GM21515 (cell line): Measurements from ENCODE around the gene ZBTB37.
"Not testable (repeated sequence)": the region's sequence is repeated elsewhere in the genome, so short reads cannot be mapped to it uniquely, and the experiment has no call there.

ENCODE experiments used
- ATAC-seq: cut with Tn5 transposase; IDR thresholded peaks from one replicate; pipeline ENCODE4 v1.9.1; 2021; ENCODE audit not compliant: unreplicated experiment

ZBTB37 gene

GRCh38 chr1:173868266-173869020, at the start of gene ZBTB37:
Gene ZBTB37, plus strand, starts transcription at chr1:173868380. Its CDS starts 1,846 bp downstream, at chr1:173870226.
- ATAC-seq, result peak; percentile 53

DNA sequence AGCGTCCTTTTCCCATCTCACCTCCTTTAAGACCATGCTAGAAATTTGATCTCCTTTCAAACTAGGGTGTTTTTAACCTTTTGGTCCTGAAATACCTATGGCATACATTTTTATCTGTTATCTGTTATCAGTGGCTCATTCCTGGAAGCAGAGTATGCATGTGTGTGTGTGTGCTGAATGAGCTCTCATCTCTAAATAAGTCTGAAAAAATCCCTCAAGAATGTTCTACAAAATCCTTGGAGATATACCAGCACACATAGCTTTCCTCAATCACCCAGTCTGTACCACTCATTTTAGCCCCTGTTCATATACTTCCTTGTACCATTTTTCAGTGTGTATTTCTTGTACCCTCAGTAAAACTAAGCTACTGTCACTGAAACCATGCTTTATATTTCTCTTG, 49.7 kb upstream of the ZBTB37 start:
- no peak for ATAC-seq

DNA sequence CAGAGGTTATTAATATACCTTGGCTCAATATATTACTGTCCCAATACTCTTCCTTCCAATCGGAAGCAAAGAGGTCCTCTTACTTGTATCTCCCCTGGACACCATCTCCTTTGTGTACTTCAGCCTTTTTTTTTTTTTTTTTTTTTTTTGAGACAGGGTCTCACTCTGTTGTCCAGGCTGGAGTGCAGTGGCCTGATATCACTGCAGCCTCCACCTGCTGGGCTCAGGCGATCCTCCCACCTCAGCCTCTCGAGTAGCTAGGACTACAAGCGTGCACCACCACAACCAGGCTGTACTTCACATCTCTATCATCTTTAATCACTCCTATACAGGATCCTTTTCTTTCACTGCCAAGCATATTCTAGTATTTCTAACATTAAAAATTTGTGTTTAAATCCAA, 46.5 kb upstream of the ZBTB37 start:
- ATAC-seq, result no peak

- ATAC-seq, result peak; percentile 33
Observed at GRCh38 chr1:173823781-173824314, 44.3 kb upstream of the ZBTB37 start.

DNA sequence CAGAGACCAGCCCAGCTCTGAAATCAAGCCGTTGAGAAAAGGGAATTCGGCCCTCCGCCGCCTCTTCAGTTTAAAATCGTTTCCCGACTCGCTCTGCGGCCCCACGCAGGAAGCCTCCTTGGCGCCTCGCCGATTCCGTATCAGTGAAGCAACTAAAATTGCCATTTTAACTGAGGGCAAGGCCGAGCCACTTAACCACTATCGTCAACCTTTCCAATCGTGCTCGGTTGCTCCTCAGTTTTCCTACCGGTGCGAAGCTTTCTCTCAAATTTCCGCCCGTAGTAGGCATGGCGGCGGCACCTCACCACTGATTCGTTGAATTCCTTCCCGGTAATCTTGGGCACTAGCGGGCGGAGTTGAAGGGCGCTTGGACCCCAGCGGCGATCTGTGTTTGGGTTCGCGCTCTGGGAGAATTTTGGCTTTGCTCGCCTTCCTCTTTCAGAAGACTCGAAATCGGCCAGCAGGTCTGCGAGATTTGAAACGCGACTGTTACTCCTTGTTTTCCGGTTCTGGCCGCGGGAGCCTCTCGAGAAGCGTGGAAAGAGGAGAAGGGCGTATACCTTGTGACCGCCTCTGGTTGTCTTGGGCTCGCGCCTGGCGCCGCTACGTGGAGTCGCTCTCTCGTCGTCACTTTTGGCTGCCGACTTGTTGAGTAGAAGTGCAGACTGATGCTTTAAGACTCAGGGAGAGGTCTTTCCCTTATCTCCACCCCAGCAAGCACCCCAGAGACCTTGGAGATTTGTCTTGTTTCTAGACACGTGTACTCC, 43.7 kb upstream of the ZBTB37 start, which contains the start of the genes CENPL and DARS2:
TSS of gene CENPL (minus strand) at position 569 of the 767 bp plus-strand sequence. CDS start 13,584 bp downstream, outside the sequence.
TSS of gene DARS2 (plus strand) at position 359 of the 767 bp plus-strand sequence. CDS start 557 bp downstream, outside the sequence.
- peak; percentile 82 for ATAC-seq

DNA sequence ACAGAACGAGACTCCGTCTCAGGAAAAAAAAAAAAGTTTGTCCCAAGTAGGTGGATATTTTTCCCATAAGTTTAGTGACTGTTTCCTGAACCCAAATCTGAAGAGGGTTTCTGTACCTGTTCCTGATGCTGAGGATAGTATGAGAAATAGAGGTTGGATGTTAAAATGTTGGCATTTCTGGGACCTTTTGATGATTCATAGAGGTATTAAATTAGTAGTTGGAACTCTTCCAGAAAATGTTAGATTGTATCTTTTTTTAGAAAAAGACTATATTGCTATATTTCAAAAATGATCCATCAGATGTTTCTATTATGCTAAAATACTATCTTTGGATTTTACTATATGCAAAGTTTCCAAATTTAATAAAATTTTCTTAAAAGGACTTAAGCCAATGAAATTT, 40.6 kb upstream of the ZBTB37 start:
- ATAC-seq, result no peak

DNA sequence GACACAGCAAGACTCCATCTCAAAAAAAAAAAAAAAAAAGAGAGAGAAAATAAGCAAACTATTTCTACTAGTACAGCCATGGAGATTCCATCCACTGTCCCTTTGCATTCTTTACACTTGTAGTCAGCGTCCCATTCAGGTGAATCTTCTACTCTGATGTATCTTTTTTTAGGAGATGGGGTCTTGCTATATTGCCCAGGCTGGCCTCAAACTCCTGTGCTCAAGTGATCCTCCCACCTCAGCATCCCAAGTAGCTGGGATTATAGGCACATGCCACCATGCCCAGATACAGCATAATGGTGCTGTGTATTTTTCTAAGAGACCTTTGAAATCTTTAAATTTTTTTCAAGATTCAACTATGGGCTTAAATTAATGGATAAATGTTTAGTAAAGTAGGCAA, 35.4 kb upstream of the ZBTB37 start:
- ATAC-seq, result no peak

GRCh38 chr1:173852105-173852504, 16.1 kb upstream of the ZBTB37 start:
- ATAC-seq, result no peak

GRCh38 chr1:173853074-173853473, 15.1 kb upstream of the ZBTB37 start:
- no peak for ATAC-seq

DNA sequence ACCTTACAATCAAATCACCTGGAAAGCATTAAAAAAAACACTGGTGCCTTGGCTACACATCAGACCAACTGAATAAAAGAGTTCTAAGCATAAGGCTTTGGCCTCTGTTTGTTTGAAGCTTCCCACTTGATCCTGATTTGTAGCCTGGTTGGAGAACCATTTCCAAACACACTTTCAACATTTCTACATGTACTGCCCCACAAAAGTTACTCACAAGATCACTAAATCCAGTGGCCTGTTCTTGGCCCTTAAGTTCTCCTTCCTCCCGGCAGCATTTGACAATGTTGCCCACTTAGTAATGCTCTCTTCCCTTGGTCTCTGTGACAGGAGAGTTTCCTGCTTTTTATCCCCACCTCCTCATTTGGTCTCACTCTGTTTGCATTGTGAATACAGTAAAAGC, 12.2 kb upstream of the ZBTB37 start:
- no peak for ATAC-seq

DNA sequence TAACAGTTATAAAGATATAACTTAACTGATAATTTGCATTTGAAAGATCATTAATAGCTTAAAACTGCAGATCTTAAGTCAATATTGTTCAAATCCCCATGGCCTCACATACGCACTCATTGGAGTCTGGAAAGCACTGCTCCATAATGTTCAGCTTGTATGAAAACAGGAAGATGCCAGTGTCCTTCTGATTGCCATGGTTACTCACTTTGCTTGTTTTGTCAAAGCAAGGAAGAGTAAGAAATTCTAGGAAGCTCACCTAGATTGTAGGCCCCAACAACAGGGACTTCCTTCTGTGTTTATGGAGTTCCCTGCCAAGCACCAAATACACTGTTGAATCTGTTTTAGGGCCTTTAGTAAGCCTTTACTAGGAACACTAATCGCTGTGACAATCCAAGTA, 11.3 kb upstream of the ZBTB37 start:
- ATAC-seq, result no peak

- ATAC-seq, result no peak
Observed at GRCh38 chr1:173857363-173857917, 10.7 kb upstream of the ZBTB37 start.

DNA sequence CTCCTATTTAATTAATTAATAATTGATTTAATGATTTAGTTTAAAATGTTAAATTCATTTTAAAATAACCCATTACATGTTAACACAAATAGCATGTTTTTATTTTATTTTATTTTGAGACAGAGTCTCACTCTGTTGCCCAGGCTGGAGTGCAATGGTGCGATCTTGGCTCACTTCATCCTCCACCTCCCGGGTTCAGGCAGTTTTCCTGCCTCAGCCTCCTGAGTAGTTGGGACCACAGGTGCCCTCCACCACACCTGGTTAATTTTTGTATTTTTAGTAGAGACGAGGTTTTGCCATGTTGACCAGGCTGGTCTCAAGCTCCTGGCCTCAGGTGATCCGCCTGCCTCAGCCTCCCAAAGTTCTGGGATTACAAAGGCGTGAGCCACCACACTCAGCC, 8.6 kb upstream of the ZBTB37 start:
- ATAC-seq, result not testable (repeated sequence)

- no peak for ATAC-seq
Observed at GRCh38 chr1:173860065-173860464, 8.1 kb upstream of the ZBTB37 start.

GRCh38 chr1:173861731-173862145, 6.4 kb upstream of the ZBTB37 start:
- no peak for ATAC-seq

- not testable (repeated sequence) for ATAC-seq
Observed at GRCh38 chr1:173862146-173862768, 5.9 kb upstream of the ZBTB37 start.

- no peak for ATAC-seq
Observed at GRCh38 chr1:173862769-173863223, 5.4 kb upstream of the ZBTB37 start.

- ATAC-seq, result no peak
Observed at GRCh38 chr1:173863224-173864161, 4.7 kb upstream of the ZBTB37 start.

DNA sequence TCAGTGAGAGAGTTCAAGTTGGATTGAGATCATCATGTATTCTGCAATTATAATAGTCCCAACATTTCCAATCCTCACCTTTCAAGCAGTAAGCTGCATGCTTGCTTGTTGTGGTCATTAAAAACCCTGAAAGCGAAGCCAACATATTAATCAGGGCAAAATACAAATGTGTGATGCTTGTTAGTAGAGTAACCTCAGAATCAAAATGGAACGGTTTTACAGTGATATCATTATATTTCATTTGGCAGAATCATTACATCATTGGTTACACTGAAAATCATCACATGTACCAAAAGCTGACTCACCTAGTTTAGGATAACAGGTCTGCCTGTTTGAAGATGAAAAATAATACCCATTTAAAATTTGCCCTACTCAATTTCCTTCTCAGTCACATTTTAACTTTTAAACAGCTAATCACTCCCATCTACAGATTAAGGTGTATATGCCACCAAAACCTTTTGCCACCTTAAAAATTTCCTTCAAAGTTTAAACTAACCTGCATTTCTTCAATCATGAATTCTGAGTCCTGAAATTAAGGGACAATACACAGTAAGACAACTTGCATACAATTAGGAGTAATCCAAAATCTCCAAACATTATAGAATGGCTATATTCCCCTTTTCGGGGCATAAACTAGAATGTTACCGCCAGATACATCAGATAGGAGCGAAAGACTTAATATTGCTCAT, 3.9 kb upstream of the ZBTB37 start:
- no peak for ATAC-seq
